Endometrium (tissue), 2 donors: Measurements from ENCODE around the gene LRRC23.
A peak's percentile ranks its signal among the peaks of the same experiment; 100 is the strongest.

Experiments used
- FAIRE-seq: peaks from 2 replicates; lab custom pipeline; 2012; peaks lifted over from hg19 to GRCh38; lab: Jason Lieb, UNC
- donor health status: control.
- donor health status: control.

LRRC23 gene

DNA sequence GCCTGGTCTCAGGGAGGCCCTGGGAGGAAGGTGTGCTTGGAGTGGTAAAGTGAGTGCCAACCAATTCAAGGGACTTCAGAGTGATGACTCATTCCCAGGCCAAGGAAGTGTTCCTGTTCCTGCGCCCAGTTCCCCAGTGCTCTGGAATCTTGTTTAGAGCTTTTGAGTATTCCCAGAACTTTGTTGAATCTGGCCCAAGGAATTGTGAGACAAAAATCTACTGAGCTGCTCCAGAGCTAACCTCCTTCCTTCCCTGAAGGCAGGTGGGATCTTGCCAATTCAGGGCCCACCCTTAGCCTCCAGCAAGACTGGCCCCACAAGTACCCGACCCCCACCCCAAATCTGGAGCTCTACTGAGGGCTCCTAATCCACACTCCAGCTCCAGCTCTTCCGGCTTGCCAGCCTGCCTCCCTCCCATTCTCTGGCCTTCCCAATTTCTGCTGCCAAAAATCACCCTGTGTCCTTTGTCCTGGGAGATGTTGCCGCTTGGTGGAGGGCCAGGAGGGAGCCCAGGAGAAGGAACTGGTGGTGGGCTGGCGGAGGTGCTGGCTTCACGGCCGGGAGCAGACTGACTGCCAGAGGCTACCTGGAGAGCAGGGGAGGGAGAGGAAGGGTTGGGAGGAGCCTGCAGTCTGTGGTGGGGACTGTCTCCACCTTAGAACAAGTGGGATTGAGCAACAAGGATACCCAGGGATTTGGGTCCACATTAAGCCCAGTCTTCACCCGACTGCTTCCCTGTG is 21.1 kb downstream of the LRRC23 start:
- FAIRE-seq: no peak

- FAIRE-seq: no peak
Observed at GRCh38 chr12:6927379-6928021, 22.9 kb downstream of the LRRC23 start, which contains the start of gene ATN1. Gene ATN1, plus strand, starts transcription at chr12:6927959. Its CDS starts 6,043 bp downstream, at chr12:6934002.

DNA sequence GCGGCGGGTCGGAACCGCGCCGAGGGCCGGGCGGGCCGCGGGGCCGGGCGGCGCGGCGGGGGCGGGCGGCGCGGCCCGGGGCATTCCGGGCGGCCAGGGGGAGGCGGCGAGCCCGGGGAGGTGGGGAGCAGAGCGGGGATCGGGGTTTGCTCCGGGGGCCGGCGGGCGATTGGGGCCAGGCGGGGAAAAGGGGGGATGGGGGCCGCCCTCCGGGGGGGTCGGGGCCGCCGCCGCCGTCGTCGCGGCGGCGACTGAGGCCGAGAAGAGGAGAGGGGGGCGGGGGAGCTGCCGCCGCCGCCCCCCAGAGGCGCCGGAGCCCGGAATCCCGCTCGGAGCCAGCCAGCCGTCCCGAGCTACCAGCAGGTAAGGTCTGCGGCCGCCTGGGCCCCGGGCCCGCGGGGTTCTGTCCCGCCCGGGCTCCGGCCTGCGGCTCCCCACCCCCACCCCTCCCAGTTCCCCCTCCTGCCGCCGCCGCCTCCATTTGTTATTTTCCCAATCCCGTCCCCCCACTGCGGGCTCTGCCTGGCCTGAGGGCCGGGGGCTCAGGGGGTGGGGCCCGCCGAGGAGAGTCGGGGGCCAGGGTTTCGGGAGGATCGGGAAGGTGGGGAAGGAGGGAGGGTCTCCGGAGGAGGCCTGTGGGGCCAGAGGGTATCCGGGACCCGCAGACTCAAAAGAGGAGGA is 23.5 kb downstream of the LRRC23 start:
- no peak for FAIRE-seq

DNA sequence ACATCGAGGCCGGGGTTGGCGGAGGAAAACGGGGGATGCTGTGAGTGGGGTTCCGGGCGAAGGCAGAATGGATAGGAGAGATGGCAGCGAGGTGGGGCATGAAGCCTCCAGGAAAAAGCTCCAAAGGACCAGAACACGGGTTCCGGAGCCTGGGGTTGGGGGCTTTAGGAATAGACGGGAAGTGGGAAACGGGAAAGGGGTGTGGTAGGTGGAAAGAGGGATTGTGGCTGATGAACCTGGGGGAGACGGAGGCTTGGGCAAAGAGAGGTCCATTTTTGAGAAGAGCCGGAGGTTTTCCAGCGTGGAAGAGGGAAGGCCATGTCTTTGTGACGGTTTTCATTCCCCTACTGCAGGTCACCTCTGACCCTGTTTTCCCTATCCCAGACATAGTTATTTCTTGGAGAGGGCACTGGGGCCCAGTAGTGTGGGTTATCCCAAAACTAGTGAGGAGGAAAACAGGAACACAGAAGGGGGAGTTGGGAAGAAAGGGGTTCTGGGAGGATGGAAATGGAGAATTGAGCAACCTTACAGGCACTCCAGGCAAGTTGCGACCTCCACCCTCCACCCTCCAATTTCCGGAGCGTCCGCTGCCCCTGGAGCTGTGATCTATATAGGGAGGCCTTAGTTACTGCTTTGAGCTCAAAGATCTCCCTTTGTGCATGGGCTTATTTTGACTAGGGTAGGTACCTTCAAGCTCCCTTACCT is 24.2 kb downstream of the LRRC23 start:
- no peak for FAIRE-seq

DNA sequence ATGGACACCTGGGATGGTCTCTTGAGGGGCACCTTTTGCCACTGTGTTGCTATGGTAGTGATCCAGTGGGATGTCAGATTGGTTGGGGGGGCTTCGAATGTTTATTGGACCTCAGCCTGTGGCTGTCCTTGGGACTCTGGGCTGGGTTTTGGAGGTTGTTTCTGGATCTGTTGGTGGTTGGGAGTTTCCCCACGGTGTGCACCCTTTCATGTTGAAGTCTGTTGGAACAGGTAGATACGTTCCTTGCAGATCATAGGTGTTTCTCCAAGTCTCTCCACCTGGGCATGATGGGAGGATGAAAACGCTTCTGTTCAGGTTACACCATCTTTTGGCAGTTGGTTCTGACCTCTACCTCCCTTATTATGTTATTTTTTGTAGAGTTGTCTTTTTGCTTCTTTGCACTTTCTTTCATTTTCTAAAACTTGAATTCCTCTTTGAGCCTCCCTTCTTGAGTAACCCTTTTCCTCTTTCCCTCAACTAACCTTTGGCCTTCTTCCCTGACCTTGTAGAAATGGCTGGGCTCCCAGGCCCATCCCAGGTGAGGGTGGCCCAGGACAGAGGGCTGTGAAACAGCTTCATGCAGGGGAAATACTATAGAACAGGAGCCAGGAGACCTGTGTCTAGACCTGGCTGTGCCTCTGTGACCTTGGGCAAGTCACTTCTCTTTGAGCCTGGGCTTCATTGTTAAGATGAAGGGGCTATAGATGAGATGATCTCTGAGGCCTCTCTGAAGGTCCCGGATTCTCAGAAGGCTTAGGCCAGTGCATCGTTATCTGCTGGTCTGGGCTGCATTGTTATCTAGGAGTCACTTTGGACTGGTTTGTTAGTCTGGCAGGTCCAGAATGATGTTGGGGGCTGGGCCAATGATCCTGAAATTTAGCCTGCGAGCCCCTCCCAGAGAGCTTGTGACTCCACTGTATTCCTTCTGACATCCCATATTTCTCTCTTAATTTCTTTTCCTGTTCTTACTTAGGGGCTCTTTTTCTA is 25.1 kb downstream of the LRRC23 start:
- no peak for FAIRE-seq

GRCh38 chr12:6932766-6933165 is 28.1 kb downstream of the LRRC23 start:
- FAIRE-seq: no peak

DNA sequence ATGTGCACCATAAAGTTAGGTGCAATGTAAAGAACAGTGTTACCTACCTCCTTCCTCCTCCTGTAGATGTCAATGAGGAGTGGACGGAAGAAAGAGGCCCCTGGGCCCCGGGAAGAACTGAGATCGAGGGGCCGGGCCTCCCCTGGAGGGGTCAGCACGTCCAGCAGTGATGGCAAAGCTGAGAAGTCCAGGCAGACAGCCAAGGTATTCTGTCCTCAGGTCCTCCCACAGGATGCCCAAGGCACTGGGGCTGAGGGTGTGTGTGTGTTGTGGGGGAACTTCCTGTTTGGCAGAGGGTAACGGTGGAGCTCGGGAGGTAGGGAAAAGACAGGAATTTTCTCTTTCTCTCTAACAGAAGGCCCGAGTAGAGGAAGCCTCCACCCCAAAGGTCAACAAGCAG is 29.5 kb downstream of the LRRC23 start:
- no peak for FAIRE-seq

DNA sequence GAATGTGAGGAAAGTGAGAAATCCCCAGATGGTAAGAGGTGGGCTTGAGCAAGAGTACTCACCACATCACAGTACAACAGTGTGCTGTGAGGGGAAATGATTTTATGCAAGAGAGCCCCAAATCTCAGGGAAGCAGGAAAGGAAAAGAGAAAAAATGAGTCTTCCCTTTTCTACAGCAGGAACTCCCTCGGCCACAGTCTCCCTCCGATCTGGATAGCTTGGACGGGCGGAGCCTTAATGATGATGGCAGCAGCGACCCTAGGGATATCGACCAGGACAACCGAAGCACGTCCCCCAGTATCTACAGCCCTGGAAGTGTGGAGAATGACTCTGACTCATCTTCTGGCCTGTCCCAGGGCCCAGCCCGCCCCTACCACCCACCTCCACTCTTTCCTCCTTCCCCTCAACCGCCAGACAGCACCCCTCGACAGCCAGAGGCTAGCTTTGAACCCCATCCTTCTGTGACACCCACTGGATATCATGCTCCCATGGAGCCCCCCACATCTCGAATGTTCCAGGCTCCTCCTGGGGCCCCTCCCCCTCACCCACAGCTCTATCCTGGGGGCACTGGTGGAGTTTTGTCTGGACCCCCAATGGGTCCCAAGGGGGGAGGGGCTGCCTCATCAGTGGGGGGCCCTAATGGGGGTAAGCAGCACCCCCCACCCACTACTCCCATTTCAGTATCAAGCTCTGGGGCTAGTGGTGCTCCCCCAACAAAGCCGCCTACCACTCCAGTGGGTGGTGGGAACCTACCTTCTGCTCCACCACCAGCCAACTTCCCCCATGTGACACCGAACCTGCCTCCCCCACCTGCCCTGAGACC is 31.0 kb downstream of the LRRC23 start:
- no peak for FAIRE-seq

DNA sequence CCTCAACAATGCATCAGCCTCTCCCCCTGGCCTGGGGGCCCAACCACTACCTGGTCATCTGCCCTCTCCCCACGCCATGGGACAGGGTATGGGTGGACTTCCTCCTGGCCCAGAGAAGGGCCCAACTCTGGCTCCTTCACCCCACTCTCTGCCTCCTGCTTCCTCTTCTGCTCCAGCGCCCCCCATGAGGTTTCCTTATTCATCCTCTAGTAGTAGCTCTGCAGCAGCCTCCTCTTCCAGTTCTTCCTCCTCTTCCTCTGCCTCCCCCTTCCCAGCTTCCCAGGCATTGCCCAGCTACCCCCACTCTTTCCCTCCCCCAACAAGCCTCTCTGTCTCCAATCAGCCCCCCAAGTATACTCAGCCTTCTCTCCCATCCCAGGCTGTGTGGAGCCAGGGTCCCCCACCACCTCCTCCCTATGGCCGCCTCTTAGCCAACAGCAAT is 31.6 kb downstream of the LRRC23 start:
- FAIRE-seq: no peak

DNA sequence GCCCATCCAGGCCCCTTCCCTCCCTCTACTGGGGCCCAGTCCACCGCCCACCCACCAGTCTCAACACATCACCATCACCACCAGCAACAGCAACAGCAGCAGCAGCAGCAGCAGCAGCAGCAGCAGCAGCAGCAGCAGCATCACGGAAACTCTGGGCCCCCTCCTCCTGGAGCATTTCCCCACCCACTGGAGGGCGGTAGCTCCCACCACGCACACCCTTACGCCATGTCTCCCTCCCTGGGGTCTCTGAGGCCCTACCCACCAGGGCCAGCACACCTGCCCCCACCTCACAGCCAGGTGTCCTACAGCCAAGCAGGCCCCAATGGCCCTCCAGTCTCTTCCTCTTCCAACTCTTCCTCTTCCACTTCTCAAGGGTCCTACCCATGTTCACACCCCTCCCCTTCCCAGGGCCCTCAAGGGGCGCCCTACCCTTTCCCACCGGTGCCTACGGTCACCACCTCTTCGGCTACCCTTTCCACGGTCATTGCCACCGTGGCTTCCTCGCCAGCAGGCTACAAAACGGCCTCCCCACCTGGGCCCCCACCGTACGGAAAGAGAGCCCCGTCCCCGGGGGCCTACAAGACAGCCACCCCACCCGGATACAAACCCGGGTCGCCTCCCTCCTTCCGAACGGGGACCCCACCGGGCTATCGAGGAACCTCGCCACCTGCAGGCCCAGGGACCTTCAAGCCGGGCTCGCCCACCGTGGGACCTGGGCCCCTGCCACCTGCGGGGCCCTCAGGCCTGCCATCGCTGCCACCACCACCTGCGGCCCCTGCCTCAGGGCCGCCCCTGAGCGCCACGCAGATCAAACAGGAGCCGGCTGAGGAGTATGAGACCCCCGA is 32.2 kb downstream of the LRRC23 start:
- no peak for FAIRE-seq

DNA sequence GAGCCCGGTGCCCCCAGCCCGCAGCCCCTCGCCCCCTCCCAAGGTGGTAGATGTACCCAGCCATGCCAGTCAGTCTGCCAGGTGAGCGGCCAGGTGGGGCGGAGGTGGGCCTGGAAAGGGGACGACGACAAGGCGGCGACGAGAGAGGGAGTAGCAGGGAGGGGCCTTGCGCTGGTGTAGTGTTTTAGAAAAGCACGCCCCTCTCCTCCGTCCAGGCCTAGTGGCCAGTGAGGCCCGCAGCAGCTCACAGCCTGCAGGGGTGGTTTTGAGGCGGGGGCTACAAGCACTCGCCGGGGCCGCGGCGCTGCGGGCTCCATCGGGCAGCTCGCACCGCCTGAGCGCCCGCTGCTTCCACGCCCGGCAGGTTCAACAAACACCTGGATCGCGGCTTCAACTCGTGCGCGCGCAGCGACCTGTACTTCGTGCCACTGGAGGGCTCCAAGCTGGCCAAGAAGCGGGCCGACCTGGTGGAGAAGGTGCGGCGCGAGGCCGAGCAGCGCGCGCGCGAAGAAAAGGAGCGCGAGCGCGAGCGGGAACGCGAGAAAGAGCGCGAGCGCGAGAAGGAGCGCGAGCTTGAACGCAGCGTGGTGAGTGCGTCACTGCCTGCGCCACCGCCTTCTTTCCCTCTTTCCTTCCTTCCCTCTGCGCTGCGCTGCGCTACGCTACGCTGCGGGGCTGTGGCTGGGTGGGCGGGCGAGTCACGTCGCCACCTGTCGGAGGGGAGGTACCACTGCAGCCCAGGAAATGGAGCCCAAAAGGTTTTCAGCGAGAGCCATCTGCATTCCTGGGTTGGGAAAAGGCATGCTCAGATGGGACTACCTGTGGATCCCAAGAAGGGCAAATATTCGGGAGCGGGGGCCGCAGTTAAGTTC is 33.1 kb downstream of the LRRC23 start:
- FAIRE-seq: peak; percentile 87

DNA sequence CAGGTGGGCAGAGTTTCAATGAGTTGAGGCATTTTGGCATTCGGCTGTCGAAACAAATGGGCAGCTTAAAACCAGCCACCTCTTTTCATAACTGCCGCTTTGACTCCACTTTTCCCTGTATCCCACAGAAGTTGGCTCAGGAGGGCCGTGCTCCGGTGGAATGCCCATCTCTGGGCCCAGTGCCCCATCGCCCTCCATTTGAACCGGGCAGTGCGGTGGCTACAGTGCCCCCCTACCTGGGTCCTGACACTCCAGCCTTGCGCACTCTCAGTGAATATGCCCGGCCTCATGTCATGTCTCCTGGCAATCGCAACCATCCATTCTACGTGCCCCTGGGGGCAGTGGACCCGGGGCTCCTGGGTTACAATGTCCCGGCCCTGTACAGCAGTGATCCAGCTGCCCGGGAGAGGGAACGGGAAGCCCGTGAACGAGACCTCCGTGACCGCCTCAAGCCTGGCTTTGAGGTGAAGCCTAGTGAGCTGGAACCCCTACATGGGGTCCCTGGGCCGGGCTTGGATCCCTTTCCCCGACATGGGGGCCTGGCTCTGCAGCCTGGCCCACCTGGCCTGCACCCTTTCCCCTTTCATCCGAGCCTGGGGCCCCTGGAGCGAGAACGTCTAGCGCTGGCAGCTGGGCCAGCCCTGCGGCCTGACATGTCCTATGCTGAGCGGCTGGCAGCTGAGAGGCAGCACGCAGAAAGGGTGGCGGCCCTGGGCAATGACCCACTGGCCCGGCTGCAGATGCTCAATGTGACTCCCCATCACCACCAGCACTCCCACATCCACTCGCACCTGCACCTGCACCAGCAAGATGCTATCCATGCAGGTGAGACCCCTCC is 34.0 kb downstream of the LRRC23 start:
- FAIRE-seq: no peak

DNA sequence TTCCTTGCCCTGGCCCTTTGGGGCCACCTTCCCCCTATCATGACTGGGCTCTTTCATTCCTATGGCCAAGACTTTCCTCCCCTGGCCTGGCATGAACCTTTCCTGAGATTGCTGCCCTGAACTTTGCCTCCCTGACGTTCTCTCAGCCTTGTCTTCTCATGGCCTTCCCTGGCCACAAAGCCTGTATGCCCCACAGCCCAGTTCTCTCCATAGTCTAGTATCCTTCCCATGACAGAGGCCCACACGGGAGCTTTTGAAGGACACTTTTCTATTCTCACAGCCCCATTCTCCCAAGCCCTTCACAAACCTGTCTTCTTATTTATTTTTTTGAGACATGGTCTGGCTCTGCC is 34.5 kb downstream of the LRRC23 start:
- FAIRE-seq: no peak

DNA sequence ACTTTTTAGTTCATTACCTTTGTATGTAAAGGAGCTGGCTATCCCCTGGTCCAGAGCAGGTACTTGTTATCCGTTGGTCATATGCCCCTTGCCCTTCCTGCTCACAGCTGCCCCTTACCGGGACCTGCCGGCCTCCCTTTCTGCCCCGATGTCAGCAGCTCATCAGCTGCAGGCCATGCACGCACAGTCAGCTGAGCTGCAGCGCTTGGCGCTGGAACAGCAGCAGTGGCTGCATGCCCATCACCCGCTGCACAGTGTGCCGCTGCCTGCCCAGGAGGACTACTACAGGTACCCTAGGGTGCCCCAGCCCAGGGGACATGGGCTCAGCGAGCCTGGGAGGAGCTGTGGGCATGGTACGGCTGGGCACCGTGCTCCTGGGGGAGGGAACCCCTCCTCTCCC is 36.6 kb downstream of the LRRC23 start:
- FAIRE-seq: no peak

DNA sequence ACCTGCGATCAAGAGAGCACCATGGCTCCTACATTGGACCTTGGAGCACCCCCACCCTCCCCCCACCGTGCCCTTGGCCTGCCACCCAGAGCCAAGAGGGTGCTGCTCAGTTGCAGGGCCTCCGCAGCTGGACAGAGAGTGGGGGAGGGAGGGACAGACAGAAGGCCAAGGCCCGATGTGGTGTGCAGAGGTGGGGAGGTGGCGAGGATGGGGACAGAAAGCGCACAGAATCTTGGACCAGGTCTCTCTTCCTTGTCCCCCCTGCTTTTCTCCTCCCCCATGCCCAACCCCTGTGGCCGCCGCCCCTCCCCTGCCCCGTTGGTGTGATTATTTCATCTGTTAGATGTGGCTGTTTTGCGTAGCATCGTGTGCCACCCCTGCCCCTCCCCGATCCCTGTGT is 37.2 kb downstream of the LRRC23 start:
- FAIRE-seq: no peak

DNA sequence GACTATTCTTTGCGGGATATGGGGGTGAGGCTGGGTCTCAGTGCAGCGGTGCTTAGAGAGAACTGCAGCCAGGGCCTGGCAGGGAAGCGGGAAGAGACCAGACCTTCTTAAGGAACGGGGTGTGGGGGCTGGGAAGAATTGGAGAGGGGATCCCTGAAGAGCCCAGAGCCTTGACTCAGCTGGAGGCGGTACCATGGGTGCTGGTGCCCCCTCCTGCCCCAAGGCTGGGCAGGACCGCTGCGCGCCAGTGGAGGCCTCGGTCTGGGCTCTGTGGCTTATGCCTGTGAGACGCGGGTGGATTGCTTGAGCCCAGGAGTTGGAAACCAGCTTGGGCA is 37.7 kb downstream of the LRRC23 start:
- no peak for FAIRE-seq

- no peak for FAIRE-seq
Observed at GRCh38 chr12:6943389-6943721, 38.7 kb downstream of the LRRC23 start.
